Measurements from ENCODE around the gene PSD4.

Gene PSD4

DNA sequence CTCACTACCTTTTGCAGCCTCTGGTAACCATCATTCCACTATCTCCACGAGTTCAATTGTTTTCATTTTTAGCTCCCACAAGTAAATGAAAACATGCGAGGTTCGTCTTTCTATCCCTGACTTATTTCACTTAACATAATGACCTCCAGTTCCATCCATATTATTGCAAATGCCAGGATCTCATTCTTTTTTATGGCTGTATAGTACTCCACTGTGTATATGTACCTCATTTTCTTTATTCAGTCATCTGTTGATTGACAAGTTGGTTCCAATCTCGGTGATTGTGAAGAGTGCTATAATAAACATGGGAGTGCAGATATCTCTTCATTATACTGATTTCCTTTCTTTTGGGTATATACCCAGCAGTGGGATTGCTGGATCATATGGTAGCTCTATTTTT is 29.5 kb upstream of the PSD4 start:
- DNase-seq = no peak

DNA sequence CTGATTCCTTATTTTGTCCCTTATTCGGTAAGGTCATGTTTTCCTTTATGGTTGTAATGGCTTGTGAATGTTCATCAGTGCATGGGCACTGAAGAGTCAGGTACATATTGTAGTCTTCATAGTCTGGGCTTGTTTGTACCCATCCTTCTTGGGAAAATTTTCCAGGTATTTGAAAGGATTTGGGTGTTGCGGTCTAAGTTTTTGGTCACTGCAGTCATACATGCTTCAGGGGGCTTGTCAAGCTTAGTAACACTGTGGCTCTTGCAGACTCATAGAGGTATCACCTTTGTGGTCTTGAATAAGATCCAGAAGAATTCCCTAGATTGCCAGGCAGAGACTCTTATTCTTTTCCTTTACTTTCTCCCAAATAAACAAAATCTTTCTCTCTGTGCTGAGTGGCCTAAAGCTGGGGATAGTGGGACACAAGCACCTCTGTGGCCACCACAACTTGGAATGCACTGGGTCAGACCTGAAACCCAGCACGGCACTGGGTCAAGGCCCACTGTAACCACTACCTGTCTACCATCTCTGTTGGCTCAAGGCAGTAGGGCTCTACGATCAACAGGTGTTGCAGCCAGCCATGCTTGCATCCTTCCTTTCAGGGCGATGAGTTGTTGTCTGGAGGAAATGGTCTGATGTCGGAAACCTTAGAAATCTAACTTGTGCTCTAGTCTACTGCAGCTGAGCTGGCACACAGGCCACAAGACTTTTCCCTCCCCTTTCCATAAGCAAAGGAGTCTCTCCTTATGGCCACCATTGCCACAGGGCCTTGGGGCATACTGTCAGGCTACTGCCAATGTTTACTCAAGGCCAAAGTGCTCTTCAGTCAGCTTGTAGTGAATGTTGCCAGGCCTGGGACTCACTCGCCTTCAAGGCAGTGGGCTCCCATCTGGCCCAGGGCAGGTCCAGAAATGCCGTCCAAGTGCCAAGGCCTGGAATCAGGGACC is 24.9 kb upstream of the PSD4 start:
- DNase-seq = no peak

GRCh38 chr2:113149553-113150257 is 24.1 kb upstream of the PSD4 start:
- no peak for DNase-seq

GRCh38 chr2:113150258-113150601 is 23.5 kb upstream of the PSD4 start:
- no peak for DNase-seq

DNA sequence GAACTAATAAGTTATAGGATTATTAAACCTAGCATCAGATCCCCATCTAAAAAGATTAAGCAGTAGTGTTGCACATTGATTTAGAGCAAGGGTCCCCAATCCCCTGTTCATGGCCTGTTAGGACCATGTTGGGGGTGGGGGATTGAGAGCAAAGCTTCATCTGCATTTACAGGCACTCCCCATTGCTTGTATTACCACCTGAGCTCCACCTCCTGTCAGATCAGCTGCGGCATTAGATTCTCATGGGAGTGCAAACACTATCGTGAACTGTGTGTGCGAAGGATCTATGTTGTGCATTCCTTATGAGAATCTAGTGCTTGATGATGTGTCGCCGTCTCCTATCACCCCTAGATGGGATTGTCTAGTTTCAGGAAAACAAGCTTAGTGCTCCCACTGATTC is 18.4 kb upstream of the PSD4 start:
- DNase-seq = no peak

DNA sequence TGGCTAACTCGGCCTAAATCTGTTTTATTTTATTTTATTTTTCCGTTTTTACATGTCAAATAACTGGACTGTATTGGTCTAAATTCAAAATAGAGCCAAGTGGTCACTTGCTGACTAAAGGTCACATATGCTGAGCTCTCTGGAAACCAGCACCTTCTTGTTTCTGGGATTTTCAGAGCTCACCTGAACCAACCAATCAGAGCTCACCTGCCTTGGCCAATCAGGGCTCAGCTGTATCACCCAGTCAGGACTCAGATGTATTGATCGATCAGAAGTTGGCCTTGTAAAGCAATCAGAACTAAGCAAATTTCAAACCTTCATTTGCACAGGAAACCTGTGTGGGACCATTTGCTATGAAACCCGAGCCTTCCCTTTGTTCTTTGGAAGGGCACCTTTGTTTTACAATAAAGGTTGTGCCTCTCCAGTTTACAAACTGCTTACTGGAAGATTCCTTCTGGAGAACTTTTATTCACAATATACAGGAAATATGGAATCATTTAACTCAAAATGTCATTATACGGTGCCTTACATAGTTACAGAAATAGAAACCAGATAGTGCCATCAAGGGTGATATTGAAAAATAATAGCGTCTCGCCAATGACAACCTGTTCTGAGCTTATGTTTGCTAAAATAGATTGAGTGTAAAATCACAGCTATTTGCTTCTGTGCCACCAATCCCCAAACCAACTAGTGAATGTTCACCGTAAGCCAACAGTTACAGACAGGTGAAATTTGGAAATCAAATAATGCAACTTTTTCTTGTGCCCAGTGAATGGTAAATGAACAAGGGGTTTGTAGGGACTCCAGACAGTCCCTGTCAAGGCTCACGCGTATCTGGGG is 17.3 kb upstream of the PSD4 start:
- DNase-seq = no peak

DNA sequence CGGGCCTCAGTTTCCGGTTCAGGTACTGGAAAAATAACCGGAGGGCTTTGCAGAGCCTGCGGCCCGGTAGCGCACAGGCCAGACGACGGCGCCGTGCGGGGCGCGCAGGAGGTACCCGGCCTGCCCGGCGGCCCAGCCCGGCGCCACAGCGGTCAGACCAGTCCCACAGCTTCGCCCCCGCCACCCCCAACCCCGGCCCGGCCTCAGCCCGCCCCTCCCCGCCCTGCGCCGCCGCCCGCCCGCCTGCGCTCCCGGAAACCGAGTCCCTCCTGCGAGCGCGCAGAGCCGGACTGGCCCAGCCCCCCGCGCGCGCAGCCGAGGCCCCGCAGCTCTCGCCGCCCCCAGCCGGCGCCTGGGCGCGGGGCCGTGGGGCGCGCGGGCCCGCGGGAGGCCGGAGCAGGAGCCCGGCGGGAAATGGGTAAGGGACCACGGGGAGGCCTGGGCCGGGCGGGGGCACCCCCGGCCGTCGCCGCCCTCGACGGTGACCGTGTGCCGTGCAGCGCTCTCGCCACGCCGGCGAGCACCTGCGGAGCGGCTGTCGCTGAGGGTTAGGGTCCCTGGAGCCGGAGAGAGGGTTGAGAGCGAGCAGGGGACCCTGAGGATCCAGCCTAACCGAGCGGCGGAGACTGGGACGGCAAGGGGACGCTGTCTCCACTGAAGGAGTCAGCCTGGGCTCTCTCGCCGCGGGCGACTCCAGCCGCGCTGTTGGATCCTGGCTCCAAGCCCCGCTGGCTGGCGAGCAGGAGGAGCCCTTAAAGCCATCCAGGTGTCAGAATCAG is 16.5 kb upstream of the PSD4 start:
- DNase-seq = no peak

DNA sequence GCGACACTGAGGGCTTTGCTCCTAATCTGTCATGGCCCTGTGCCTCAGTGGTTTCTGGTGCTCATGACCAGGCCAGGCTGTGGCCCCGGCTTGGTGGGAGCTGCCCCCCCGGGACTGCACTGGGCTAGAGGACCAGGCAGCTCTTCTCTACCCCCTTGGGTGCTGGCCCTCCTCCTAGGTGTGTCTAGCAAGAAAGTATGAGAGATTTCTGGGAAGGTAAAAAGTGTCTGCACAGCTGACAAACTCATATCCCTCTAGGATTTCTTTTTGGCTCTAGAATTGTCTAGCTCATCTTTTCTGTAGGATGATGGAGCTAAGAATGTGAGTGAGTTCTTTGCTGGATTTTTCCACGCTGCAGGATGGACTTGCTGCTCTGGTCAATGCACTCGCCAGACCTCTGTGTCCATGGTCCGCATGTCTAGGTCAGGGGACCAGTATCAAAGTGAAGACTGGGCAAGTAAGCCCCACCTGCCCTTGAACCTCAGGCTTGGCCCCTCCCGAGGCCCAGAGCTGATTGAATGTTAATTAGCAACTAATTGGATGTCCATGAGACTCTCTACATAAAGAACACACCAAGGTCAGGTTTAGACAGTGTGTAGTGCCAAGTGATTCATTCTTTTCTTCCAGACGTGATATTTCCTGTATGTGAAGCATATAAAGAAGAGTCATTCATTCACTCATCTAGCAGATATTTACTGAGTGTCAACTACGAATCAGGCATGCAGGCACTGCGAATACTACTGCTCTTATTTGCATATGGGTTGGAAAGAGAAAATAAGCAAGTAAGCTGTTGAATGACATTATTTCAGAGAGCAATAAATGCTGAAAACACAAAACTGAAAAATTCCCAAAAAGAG is 15.6 kb upstream of the PSD4 start:
- no peak for DNase-seq

DNA sequence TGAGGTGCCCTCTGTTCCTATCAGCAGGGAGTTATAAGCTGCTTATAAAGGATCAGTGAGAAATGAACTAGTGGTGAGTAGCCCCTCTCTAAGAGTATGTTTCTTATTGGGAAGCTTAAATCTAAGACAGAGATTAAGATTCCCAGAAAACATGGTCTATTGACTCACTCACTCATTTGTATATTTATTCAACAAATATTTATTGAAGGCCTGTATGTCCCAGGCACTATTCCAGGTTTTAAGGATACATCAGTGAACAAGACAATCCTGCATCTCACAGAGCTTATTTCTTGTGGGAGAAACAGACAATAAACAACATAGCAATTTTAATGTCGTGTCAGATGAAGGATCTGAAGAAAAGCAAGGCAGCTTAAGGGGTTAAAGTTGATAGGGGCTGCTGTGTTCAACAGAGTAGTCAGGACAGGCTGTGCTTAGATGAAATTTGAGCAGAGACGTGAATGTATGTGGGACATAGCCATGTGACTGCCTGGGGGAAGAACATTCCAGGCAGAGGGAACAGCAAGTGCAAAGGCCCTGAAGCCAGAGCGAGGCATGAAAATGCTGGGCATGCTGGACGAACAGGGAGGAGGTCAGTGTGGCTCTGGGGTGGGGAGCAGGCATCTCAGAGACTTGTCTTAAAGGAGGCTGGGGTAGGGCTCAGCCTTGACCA is 14.8 kb upstream of the PSD4 start:
- no peak for DNase-seq

DNA sequence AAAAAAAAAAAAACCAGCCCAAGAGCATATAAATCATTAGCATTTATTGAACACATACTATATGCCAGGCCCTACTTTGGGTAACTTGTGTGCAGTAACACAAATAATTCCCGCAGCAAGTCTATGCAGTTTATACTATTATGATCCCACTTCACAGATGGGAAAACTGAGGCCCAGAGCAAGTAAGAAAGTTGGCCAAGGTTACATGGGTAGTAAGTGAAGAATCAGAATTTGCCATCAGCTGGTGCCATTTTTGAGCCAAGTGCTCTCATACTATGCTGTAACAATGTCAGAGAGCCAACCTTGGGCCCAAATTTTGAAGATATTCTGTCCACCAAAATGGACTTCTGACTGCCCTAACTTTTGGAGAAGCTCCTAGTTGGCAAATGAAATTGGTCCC is 13.5 kb upstream of the PSD4 start:
- no peak for DNase-seq

DNA sequence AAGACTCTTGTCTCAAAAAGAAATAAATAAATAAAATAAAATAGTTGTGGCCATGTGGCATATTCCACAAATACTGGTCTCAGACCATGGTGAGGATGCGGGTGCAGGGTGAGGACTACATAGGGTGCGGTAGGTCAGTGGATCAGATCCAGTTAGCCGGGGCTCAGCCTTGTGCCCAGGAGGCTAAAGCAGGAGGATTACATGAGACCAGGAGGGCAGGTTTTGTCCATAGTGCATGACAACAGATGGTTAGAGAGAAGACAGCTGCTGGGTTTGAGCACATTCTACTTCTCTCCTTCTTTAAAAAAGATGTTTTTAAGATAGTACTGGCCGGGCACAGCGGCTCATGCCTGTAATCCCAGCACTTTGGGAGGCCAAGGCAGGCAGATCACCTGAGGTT is 12.8 kb upstream of the PSD4 start:
- DNase-seq = no peak

DNA sequence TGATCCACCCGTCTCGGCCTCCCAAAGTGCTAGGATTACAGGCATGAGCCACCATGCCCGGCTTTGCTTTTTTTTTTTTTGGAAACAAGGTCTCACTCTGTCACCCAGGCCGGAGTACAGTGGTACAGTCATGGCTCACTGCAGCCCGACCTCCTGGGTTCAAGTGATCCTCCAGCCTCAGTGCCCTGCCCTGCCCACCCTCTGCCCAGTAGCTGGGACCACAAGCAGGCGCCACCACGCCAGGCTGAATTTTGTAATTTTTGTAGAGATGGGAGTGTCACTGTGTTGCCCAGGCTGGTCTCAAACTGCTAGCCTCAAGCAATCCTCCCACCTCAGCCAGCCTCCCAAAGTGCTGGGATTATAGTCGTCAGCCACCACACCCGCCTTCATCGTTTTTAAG is 11.6 kb upstream of the PSD4 start:
- DNase-seq = no peak

GRCh38 chr2:113162869-113163268 is 10.9 kb upstream of the PSD4 start:
- DNase-seq = no peak

GRCh38 chr2:113164215-113164929 is 9.4 kb upstream of the PSD4 start:
- DNase-seq = no peak

DNA sequence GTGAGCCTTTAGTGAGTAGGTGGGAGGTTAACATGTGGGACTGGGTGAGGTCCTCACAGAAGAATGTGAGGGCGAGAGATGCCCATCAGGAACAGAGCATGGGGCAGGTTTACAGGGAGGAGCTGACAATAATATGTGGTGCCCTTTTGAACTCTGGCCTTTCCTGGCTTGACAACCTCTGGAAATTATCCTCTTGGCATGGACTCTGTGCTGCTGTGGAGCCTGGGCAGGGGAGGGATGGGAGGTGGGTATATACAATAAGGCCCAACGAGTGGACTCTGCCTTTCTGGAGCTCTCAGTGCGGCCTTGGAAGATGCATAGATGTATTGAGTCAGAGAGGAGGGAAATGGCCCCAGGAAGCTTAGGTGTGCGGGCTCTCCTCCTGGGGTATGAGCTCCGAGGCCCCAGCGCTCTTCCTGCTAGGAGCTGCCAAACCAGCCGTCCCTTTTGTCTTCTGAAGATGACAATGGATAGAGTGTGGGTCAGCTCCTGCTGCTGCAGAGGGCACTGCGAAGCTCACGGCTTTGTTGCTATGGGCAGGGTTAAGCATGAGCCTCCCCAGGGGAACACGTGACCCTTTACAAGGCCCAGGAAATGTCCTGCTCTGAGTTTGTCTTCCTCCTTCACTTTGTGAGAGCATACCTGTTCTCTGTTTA is 8.7 kb upstream of the PSD4 start:
- DNase-seq = no peak

GRCh38 chr2:113166187-113166645 is 7.6 kb upstream of the PSD4 start:
- DNase-seq = no peak

DNA sequence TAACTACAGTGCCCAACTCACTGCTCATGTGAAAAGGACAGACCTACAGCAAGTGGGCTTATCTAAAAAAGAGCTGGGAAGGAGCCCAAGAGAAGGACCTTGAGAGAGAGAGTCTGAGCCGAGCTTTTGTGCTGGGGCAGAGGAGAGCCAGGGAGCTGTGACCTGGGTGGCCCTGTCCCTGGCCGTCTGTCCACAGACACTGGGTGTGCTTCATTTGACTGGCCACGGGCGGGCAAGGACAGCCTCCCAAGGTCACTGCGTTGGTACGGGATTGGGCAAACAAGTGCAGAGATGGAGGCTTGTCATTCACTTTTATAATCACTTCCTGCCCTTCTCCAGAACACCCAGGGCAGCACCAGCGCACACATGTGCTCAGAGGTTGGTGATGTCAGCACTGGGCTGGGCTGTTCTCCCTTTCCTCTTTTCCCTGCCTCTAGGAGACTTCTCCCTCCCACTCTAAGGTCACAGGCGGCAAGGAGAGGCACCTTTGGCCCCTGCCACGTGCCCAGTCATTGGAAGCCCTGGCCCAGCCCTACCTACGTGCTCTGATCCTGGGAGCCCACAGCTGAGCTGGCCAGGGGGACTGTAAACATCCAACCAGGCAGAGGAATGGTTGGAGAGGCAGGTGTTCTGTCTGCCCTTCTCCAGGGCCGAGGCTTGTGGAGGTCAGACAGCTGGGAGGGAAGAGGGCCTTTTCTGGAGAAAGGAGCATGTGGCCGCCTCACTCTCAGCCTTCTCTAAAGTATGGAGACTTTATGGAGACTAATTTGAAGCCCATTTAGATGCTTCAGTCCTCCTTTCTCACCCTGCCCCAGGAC is 6.4 kb upstream of the PSD4 start:
- no peak for DNase-seq

GRCh38 chr2:113167962-113168340 is 5.8 kb upstream of the PSD4 start:
- no peak for DNase-seq

DNA sequence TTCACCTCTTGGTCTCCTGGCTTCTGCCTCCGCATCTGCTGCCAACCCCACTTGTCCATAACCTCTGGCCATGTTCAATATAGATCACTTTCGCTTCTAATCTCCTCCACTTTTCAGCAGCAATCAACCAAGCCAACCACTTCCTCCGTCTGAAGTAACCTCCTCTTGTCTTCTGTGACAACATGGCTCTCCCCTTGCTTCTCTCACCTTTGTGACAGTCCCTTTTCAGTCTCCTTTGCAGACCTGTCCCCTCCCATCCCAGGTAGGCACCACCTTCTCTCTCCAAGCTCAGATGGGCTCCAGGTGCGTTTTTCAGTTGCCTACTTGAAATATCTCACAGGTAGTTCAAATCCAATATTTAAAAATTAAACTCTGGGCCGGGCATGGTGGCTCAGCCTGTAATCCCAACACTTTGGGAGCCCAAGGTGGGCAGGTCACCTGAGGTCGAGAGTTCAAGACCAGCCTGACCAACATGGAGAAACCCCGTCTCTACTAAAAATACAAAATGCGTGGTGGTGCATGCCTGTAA is 4.7 kb upstream of the PSD4 start:
- DNase-seq = no peak

All from SW 1271 (cell line).